SK-N-MC (cell line): ENCODE results near the gene NPM1.
"Not testable (repeated sequence)": the region's sequence is repeated elsewhere in the genome, so short reads cannot be mapped to it uniquely, and the experiment has no call there.

Experiments
- DNase-seq: peaks from one replicate; pipeline ENCODE4 v3.0.0-alpha.2; 2011; ENCODE audit warnings: low read depth, low spot score
- H3K27ac ChIP-seq: fragments of 200-600 bp; sonication (generic); 2 replicates; pipeline ENCODE4 v1.5.1; 2016; ENCODE audit warnings: mixed run types
- H3K36me3 ChIP-seq: fragments of 200-600 bp; sonication (generic); 2 replicates; pipeline ENCODE4 v1.6.1; 2017; ENCODE audit warnings: antibody characterized with exemption, low read length, mixed read lengths; ENCODE audit not compliant: insufficient read depth
- H3K4me3 ChIP-seq: fragments of 200-600 bp; sonication (generic); 2 replicates; pipeline ENCODE4 v1.5.1; 2016
- H3K9ac ChIP-seq: fragments of 200-600 bp; sonication (generic); 2 replicates; pipeline ENCODE4 v1.8.0; 2017; ENCODE audit warnings: mixed run types, mixed read lengths; ENCODE audit not compliant: insufficient read length
- H3K9me3 ChIP-seq: fragments of 200-600 bp; sonication (generic); 2 replicates; pipeline ENCODE4 v1.6.1; 2017; ENCODE audit warnings: low read depth, mild to moderate bottlenecking, antibody characterized with exemption, low read length, moderate library complexity, mixed read lengths
- EZH2 ChIP-seq: fragments of 200-600 bp; sonication (generic); IDR thresholded peaks from one replicate; pipeline ENCODE4 v1.6.1; 2017; ENCODE audit warnings: antibody characterized with exemption
- FOXP2 ChIP-seq: optimal IDR thresholded peaks from 2 replicates; pipeline ENCODE3; 2011; ENCODE audit warnings: mild to moderate bottlenecking, moderate library complexity; ENCODE audit not compliant: insufficient read depth; ENCODE audit errors: extremely low read length, control extremely low read depth
- POLR2AphosphoS5 ChIP-seq: IDR thresholded peaks from 2 replicates; pipeline ENCODE4 v1.6.1; 2012; ENCODE audit warnings: mild to moderate bottlenecking, low read depth, low read length, borderline replicate concordance

The NPM1 gene

DNA sequence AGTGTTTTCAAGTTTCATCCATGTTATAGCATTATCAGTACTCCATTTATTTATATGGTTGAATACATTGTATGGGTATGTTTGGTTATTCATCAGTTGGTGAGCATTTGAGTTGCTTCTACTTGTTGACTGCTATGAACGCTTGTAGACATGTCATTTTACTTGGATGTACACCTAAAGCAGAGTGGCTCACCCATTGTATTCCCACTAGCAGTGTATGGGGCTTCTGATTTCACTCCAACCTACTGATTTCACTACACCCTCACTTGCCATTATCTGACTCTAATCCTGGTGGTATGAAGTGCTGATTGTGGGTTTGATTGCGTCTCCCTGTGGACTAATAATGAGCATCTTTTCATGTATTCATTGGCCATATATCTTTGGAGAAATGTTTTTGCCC is 9.5 kb downstream of the NPM1 start:
- TF ChIP-seq EZH2 (no peak), FOXP2 (no peak), POLR2AphosphoS5 (no peak)
- Histone ChIP-seq H3K9ac (no peak overlapping the region), H3K36me3 (peaks cover 98% of the 10 kb centered on the region), H3K9me3 (no peaks in the 10 kb centered on the region), H3K27ac (no peak overlapping the region), H3K4me3 (no peak overlapping the region)
- DNase-seq, result no peak

DNA sequence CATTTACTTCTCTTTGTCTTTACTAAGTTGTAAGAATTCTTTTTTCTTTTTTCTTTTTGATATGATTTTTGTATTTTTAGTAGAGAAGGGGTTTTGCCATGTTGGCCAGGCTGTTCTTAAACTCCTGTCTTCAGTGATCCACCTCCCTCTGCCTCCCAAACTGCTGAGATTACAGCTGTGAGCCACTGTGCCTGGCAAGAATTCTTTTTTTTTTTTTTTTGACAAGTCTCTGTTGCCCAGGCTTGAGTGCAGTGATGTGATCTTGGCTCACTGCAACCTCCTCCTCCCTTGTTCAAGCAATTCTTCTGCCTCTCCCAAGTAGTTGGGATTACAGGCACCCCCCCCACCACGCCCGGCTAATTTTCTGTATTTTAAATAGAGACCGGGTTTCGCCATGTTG is 9.9 kb downstream of the NPM1 start:
- H3K36me3 ChIP-seq, result peaks cover 94% of the 10 kb centered on the region
- no peak overlapping the region for H3K27ac ChIP-seq
- H3K4me3 ChIP-seq, result no peak overlapping the region
- no peak overlapping the region for H3K9ac ChIP-seq
- no peak for DNase-seq
- no peaks in the 10 kb centered on the region for H3K9me3 ChIP-seq
- TF ChIP-seq EZH2 (no peak), FOXP2 (no peak), POLR2AphosphoS5 (no peak)

DNA sequence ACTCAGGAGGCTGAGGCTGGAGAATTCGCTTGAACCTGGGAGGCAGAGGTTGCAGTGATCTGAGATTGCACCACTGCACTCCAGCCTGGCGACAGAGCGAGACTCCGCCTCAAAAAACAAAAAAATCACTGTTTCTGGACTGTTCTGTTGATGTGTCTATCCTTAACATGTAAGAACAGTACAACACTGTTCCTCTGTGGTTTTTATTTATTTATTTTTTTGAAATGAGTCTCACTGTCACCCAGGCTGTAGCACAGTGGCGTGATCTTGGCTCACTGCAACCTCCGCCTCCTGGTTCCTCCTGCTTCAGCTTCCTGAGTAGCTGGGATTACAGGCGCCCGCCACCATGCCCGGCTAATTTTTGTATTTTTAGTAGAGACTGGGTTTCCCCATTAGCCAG is 11.0 kb downstream of the NPM1 start:
- H3K27ac ChIP-seq, H3K4me3 ChIP-seq, DNase-seq, H3K9ac ChIP-seq, H3K9me3 ChIP-seq: not testable (repeated sequence)
- peaks cover 83% of the 10 kb centered on the region for H3K36me3 ChIP-seq

DNA sequence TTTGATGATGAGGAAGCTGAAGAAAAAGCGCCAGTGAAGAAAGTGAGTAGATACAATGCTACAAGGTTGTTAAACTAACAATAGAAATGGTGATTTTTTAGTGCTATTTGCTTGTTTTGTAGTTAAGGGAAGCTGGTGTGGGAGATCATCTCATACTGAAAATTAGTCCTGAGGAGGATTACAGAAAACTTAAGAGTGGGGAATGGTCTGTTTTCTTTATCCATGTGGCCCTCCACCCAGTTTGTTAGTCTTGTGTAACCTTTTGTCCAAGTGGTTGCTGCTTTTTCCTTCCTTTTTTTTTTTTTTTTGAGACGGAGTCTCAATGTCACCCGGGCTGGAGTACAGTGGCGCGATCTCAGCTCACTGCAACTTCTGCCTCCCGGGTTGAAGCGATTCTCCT is 12.5 kb downstream of the NPM1 start:
- no peak for DNase-seq
- Histone ChIP-seq H3K9me3 (no peaks in the 10 kb centered on the region), H3K4me3 (no peak overlapping the region), H3K36me3 (peaks cover 74% of the 10 kb centered on the region), H3K9ac (no peak overlapping the region), H3K27ac (no peak overlapping the region)
- no peak for TF ChIP-seq POLR2AphosphoS5
- no peak for TF ChIP-seq FOXP2
- TF ChIP-seq EZH2, result no peak

DNA sequence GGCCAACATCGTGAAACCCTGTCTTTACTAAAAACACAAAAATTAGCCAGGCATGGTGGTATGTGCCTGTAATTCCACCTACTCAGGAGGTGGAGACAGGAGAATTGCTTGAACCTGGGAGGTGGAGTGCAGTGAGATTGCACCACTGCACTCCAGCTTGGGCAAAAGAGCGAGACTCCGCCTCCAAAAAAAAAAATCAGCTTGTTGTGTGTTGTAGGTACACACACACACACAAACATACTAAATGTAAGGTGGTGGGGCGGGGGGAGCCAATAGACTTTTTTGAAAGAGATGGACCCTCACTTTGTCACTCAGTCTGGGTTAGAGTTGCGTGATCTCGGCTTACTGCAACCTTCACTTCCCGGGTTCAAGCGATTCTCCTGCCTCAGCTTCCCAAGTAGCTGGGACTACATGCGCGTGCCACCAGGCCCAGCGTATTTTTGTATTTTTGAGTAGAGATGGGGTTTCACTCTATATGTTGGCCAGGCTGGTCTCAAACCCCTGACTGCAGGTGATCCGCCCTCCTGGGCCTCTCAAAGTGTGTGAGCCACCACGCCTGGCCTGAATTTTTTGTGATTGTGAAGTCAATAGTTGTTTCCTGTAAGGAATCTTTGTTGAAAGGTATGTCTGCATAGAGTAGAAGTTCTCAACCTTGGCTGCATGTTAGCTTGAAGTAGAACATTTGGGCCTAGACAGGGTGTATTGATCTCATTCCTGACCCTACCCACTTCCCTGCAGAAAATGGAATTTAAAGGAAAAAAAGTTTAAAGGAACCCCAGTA is 13.7 kb downstream of the NPM1 start:
- no peak for TF ChIP-seq FOXP2
- TF ChIP-seq EZH2, result no peak
- no peak; the same call in 1 of the 2 replicates for TF ChIP-seq POLR2AphosphoS5
- Histone ChIP-seq H3K36me3 (peaks cover 74% of the 10 kb centered on the region), H3K9ac (no peak overlapping the region), H3K27ac (no peak overlapping the region), H3K4me3 (no peak overlapping the region), H3K9me3 (no peaks in the 10 kb centered on the region)
- DNase-seq, result no peak

DNA sequence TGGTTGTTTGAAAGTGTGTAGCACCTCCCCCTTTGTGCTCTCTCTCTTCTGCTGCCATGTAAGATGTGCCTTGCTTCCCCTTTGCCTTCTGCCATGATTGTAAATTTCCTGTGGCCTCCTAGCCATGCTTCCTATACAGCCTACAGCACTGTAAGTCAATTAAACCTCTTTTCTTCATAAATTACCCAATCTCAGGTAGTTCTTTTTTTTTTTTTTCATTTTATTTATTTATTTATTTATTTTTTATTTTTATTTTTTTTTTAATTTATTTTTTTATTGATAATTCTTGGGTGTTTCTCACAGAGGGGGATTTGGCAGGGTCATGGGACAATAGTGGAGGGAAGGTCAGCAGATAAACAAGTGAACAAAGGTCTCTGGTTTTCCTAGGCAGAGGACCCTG is 15.1 kb downstream of the NPM1 start:
- not testable (repeated sequence) for DNase-seq, H3K9me3 ChIP-seq, H3K9ac ChIP-seq, H3K4me3 ChIP-seq, H3K27ac ChIP-seq
- H3K36me3 ChIP-seq, result peaks cover 74% of the 10 kb centered on the region

DNA sequence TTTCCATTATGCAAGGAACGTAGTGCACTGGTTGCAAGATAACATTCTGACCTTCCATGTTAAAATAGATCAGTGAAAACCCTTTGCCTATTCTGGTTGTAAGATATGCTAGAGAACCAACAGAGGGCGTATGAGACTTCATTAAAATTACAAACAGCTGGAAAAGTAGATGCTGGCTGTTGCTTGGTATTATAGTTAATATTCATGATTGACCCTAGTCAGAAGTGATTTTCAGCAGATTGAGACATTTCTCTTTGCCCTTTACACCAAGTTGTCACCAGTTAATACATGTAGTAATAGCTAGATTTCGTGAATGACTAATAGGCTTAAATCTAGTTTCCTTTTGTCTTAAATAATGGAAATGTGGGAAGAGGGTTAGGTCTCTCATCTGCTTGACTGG is 18.0 kb downstream of the NPM1 start:
- no peak overlapping the region for H3K9ac ChIP-seq
- no peak for DNase-seq
- H3K27ac ChIP-seq, result 0 out of 2 replicates have a peak overlapping the region, but pooled peaks have one; percentile 51
- H3K9me3 ChIP-seq, result no peaks in the 10 kb centered on the region
- peaks cover 74% of the 10 kb centered on the region for H3K36me3 ChIP-seq
- no peak for TF ChIP-seq FOXP2
- TF ChIP-seq EZH2, result no peak
- TF ChIP-seq POLR2AphosphoS5, result no peak
- H3K4me3 ChIP-seq, result no peak overlapping the region

DNA sequence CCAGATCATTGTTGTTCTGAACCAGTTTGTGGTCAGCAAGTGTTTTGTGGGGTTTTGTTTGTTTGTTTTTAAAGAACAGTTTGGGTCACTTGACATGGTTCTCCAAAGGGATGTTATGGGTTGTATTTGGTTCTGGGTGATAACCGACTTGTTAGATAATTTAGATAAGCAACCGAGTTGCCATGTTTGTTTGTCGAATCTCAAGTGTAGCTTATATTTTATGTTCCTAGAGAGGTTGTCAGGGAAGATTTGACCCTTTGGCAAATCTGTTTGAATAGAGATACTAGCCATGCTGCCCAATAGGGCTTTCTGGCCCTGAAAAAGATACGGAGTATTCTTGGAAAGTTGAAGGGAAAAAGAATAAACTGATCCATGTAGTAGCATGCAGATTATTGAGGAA is 19.6 kb downstream of the NPM1 start:
- TF ChIP-seq FOXP2 (no peak), EZH2 (no peak), POLR2AphosphoS5 (peak; percentile 24; the same call in 1 of the 2 replicates)
- no peak overlapping the region for H3K4me3 ChIP-seq
- H3K27ac ChIP-seq, result no peak overlapping the region
- DNase-seq, result no peak
- H3K9me3 ChIP-seq, result no peaks in the 10 kb centered on the region
- peaks cover 76% of the 10 kb centered on the region for H3K36me3 ChIP-seq
- H3K9ac ChIP-seq, result no peak overlapping the region
